Measurements from ENCODE around the gene COX17. TPM values are rescaled to one million over a fixed set of nuclear protein-coding genes. Genes with fewer than 3 reads are reported as not detected.
A peak's percentile ranks its signal among the peaks of the same experiment; 100 is the strongest.

Gene COX17
- total and polyA plus RNA-seq, 2 of the 13 experiments (the other 11 are each of a cell fraction or from before 2014, with no cell fraction given): 41.4 to 51.0 TPM

- TF ChIP-seq STAT6 (CRISPR knock-in tag; IDR thresholded peaks at IDR 0.05; ENCODE audit: borderline replicate concordance) (no peak), NPAS2 (CRISPR knock-in tag; IDR thresholded peaks at IDR 0.05; ENCODE audit: borderline replicate concordance) (no peak), ARNT2 (CRISPR knock-in tag; IDR thresholded peaks at IDR 0.05; ENCODE audit: low read depth) (no peak), POGZ (CRISPR knock-in tag; IDR thresholded peaks at IDR 0.05) (no peak), ETV6 (CRISPR knock-in tag; conservative IDR thresholded peaks at IDR 0.05) (no peak)
These were observed 40.3 kb upstream of the COX17 start (continued) for GRCh38 chr3:119717520-119717919.

- no peaks in the 10 kb centered on the region for H3K79me2 ChIP-seq (ENCODE audit: insufficient read depth, low read length)
- WGBS (ENCODE audit: low lambda C conversion rate): 12% methylated on average over 3 of the region's 3 CpGs
- no peaks in the 10 kb centered on the region; a peak in 1 of 5 replicates for H3K27me3 ChIP-seq (ENCODE audit: control insufficient read depth in 1 of 2, insufficient read depth in 2 of 2, low read length in 2 of 2)
- H3K4me2 ChIP-seq (ENCODE audit: low read depth, low read length): peak overlapping the region; percentile 42; the same call in 1 of the 2 replicates
- in situ Hi-C loops (cut with HindIII; ENCODE audit: extremely low pct_ligation_motif_present, low pct_unique_long_range_greater_than_20kb): no loop called here
- no peak overlapping the region for H3K9ac ChIP-seq (ENCODE audit: insufficient read depth, low read depth, low read length)
- no peak overlapping the region for H3K4me3 ChIP-seq (replicated peaks in 1 of 3; ENCODE audit: insufficient read depth in 1 of 3, low read depth in 2 of 3, low read length in 3 of 3)
- DNase-seq (ENCODE audit: low spot score) (peak; percentile 80), ATAC-seq (peak; percentile 98), FAIRE-seq (peak; percentile 36)
- no TSS peak for BruUV-seq (replicated peaks)
- no peak overlapping the region for H3K27ac ChIP-seq (ENCODE audit: extremely low read length, insufficient read depth, low read length)
- ChIA-PET POLR2A (no interaction called here), CTCF (ENCODE audit: low intra/inter-chr PET ratio, low total read pairs) (no interaction called here)
- no peak overlapping the region for H2AFZ ChIP-seq (ENCODE audit: low read length)
- no peaks in the 10 kb centered on the region for H4K20me1 ChIP-seq (ENCODE audit: insufficient read depth, low read length)
- intact Hi-C loops (cut with micrococcal nuclease; ENCODE audit: unreplicated experiment): loop anchor here (5.0 kb wide), 1 partner anchor 105 kb away; no protein-coding TSS in a partner anchor
- H3K9me3 ChIP-seq (ENCODE audit: low read length): no peaks in the 10 kb centered on the region
- H3K4me1 ChIP-seq (ENCODE audit: insufficient read depth, low read length): peaks cover 23% of the 10 kb centered on the region
- H3K36me3 ChIP-seq (replicated peaks in 1 of 2; ENCODE audit: control insufficient read depth in 1 of 2, insufficient read depth in 2 of 2, low read length in 2 of 2): no peaks in the 10 kb centered on the region
- TF ChIP-seq BATF2 (CRISPR knock-in tag; IDR thresholded peaks at IDR 0.05) (no peak), ZFP36L1 (CRISPR knock-in tag; IDR thresholded peaks at IDR 0.05) (no peak), ZMYM4 (CRISPR knock-in tag; IDR thresholded peaks at IDR 0.05) (peak; percentile 39), ZNF713 (CRISPR knock-in tag; IDR thresholded peaks at IDR 0.05) (no peak), ZNF18 (CRISPR knock-in tag; IDR thresholded peaks at IDR 0.05; ENCODE audit: insufficient replicate concordance) (no peak), CERS6 (CRISPR knock-in tag; IDR thresholded peaks at IDR 0.05) (no peak), ZNF468 (CRISPR knock-in tag; IDR thresholded peaks at IDR 0.05) (no peak), ARNTL (CRISPR knock-in tag; IDR thresholded peaks at IDR 0.05) (no peak), MIXL1 (CRISPR knock-in tag; IDR thresholded peaks at IDR 0.05) (peak; percentile 27; the same call in 1 of the 2 replicates), IKZF5 (CRISPR knock-in tag; IDR thresholded peaks at IDR 0.05) (0 out of 2 replicates have a peak, but pooled peaks have one; percentile 47), ZSCAN20 (CRISPR knock-in tag; IDR thresholded peaks at IDR 0.05; ENCODE audit: borderline replicate concordance) (no peak), SALL1 (CRISPR knock-in tag; IDR thresholded peaks at IDR 0.05) (peak; percentile 81), TBP (CRISPR knock-in tag; IDR thresholded peaks at IDR 0.05) (no peak)
These were observed 39.8 kb upstream of the COX17 start for GRCh38 chr3:119716998-119717397.
